Activated naive CD4-positive, alpha-beta T cell treated with anti-CD3 and anti-CD28 coated beads for 36 hours (primary cell): ENCODE data around the gene MINDY2. TPM values are rescaled to one million over a fixed set of nuclear protein-coding genes. Genes with fewer than 3 reads are reported as not detected.

Source experiments
- CTCF ChIA-PET: fragments of 350-600 bp; sonication (Branson Sonifier 250); formaldehyde crosslinking; loops from one replicate; lab custom pipeline; 2021; ENCODE audit warnings: antibody characterized with exemption; lab: Charles Lee
- DNase-seq: peaks from one replicate; pipeline ENCODE4 v3.0.0-alpha.2; 2020
- H3K27ac Mint-ChIP-seq: one replicate; pipeline ENCODE4 v1.8.0; 2021; ENCODE audit warnings: mild to moderate bottlenecking, mixed read lengths
- H3K27me3 Mint-ChIP-seq: one replicate; pipeline ENCODE4 v1.8.0; 2021; ENCODE audit warnings: low read depth, mixed read lengths
- H3K36me3 Mint-ChIP-seq: one replicate; pipeline ENCODE4 v1.8.0; 2021; ENCODE audit warnings: low read depth, mixed read lengths
- H3K4me1 Mint-ChIP-seq: one replicate; pipeline ENCODE4 v1.8.0; 2021; ENCODE audit warnings: low read depth, mixed read lengths
- H3K4me3 Mint-ChIP-seq: one replicate; pipeline ENCODE4 v1.8.0; 2021; ENCODE audit warnings: mild to moderate bottlenecking, moderate library complexity, mixed read lengths
- H3K9me3 Mint-ChIP-seq: one replicate; pipeline ENCODE4 v1.8.0; 2021; ENCODE audit warnings: mixed read lengths
- intact Hi-C: fragments of 100-400 bp; cut with micrococcal nuclease; formaldehyde crosslinking; loops from one replicate; pipeline ENCODE4 v1.15.1; 2023
- total RNA-seq, 2 experiments: library from RNA; stranded (reverse); gene quantifications; one replicate each; pipeline ENCODE4 v1.2.3, GENCODE V29; 2021

The MINDY2 gene
- total RNA-seq, 2 experiments from 2014 or later = 4.6 to 6.6 TPM

- H3K36me3 Mint-ChIP-seq = peaks cover 34% of the 10 kb centered on the region
- CTCF ChIA-PET = interaction anchor here (0.6 kb wide), 1 partner anchor 11 kb away, joined by 4 read pairs; no protein-coding TSS in a partner anchor
- peaks cover 37% of the 10 kb centered on the region for H3K4me1 Mint-ChIP-seq
- intact Hi-C loops = no loop called here
- H3K4me3 Mint-ChIP-seq = no peak overlapping the region
- H3K27ac Mint-ChIP-seq = no peak overlapping the region
- no peaks in the 10 kb centered on the region for H3K27me3 Mint-ChIP-seq
- H3K9me3 Mint-ChIP-seq = no peaks in the 10 kb centered on the region
- DNase-seq = no peak
Measured at GRCh38 chr15:58910456-58910855, 139.4 kb downstream of the MINDY2 start.

Other genes with a start within 250 kb of the MINDY2 start
- gene ADAM10, start 21.6 kb upstream of the MINDY2 start, total RNA-seq = 10 to 100 TPM; 70.7 to 76.3 TPM
- gene SLTM, start 162.4 kb downstream of the MINDY2 start, total RNA-seq = 10 to 100 TPM; 52.0 to 56.0 TPM
- gene RNF111, start 216.4 kb downstream of the MINDY2 start, total RNA-seq = 10 to 100 TPM; 17.8 to 19.8 TPM